ELF-1 (cell line): ENCODE results near the gene ABCA12.
"Not testable (repeated sequence)": the region's sequence is repeated elsewhere in the genome, so short reads cannot be mapped to it uniquely, and the experiment has no call there.

Source experiments
- DNase-seq: peaks from one replicate; pipeline ENCODE4 v3.0.0-alpha.2; 2016; ENCODE audit warnings: low read depth, low spot score

ABCA12 gene, protein sequence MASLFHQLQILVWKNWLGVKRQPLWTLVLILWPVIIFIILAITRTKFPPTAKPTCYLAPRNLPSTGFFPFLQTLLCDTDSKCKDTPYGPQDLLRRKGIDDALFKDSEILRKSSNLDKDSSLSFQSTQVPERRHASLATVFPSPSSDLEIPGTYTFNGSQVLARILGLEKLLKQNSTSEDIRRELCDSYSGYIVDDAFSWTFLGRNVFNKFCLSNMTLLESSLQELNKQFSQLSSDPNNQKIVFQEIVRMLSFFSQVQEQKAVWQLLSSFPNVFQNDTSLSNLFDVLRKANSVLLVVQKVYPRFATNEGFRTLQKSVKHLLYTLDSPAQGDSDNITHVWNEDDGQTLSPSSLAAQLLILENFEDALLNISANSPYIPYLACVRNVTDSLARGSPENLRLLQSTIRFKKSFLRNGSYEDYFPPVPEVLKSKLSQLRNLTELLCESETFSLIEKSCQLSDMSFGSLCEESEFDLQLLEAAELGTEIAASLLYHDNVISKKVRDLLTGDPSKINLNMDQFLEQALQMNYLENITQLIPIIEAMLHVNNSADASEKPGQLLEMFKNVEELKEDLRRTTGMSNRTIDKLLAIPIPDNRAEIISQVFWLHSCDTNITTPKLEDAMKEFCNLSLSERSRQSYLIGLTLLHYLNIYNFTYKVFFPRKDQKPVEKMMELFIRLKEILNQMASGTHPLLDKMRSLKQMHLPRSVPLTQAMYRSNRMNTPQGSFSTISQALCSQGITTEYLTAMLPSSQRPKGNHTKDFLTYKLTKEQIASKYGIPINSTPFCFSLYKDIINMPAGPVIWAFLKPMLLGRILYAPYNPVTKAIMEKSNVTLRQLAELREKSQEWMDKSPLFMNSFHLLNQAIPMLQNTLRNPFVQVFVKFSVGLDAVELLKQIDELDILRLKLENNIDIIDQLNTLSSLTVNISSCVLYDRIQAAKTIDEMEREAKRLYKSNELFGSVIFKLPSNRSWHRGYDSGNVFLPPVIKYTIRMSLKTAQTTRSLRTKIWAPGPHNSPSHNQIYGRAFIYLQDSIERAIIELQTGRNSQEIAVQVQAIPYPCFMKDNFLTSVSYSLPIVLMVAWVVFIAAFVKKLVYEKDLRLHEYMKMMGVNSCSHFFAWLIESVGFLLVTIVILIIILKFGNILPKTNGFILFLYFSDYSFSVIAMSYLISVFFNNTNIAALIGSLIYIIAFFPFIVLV (N-terminal part only)

DNA sequence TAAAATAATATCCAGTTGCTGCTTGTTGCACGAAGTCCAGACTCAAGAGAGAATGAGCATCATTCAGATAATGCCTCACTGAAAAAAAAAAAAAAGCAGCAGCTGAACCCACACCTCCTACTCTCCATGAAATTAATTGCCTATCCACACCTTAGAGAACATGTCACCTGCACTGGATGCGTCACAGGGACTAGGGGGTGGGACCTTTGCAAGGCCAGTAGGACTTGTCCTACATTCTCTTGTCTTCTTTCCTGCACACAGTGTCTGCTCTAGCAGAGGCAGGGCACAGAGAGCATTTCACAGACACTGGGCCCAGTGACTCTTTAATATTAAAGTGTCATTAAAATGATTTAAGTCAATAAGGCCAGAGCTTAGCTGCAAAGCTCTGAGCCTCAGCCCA lies at the start of gene ABCA12:
ABCA12 (minus strand) TSS at position 148 of the 400 bp plus-strand sequence. CDS start 418 bp downstream, outside the sequence.
- DNase-seq, result no peak

DNA sequence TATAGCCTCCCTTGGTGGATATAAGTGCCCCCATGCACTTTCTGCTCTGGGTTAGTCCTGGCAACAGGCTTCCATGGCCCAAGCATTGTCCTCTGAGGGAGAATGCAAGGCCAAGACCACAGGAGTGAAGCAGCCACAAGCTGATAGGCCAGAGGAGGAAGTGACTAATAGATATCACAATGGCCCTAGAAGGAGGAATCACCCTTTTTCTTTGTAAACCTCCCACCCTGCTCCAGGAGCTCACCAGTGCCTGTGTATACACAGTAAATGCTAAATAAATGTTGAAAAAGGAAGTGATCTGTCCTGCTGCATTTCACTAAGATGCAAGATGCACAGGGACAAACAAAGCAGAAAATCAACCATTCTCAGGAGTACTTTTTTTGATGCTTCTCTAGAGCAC lies 49.7 kb upstream of the ABCA12 start:
- DNase-seq, result no peak

DNA sequence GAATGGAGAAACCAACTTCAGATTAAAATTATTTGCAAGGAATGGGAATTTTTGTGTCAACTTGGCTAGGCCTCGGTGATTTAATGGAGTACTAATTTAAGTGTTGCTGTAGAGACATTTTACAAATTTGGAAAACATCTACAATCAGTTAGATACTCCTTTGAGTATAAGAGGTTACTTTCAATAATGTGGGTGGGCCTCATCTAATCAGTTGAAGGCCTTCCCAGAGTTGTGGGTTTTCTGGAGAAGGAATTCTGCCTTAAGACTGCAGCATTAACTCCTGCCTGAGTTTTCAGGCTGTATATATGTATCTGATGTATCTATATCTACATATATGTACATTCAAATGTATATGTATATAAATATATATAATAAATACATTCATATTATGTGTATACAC lies 47.6 kb upstream of the ABCA12 start:
- no peak for DNase-seq

DNA sequence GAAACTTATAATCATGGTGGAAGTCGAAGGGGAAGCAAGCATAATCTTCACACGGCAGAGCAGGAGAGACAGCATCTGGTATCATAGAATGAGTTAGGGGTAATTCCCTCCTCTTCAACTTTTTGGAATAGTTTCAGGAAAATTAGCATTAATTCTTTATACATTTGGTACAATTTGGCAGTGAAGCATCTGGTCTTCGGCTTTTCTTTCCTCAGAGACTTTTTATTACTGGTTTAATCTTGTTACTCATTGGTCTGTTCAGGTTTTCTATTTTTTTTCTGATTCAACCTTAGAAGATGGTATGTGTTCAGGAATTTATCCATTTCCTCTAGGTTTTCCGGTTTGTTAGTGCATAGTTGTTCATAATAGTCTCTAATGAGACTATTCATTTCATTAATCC lies 39.7 kb upstream of the ABCA12 start:
- DNase-seq, result no peak

DNA sequence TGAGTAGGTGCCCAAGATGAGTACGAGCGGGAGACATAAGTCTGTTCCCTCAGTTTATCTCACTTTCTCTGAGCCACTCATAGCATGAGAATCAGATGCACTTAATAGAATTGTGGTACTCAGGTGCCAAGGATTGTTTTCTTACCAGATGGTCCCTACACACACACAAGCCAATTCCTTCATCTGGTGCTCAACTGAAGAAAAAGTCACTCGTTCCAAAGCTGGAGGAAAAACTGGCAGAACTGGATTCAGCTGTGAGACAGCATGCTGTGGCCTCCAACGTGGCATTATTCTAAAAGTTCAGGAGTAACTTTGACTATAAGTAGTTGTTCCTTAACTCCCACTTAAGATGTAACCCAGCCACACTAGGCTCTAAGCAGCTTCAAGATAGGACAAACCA lies 33.4 kb upstream of the ABCA12 start:
- peak; percentile 1 for DNase-seq

DNA sequence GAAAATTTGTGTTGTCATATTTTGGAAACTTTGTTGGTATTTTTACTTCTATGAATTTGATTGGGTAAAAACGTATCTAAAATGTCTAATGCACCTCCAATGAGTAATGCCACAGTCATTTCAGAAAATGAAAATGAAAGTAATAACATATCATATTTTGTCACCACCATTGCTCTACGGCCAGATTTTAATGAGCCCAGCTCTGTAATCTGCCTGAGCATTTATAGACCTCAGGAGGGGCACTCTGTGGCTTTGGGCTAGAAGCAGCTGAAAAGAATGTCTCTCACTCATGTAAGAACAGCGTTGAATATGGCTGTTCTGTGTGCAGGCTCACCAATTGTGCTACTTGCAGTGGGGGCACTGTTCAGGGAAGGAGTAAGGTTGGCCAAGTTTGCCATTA lies 32.7 kb upstream of the ABCA12 start:
- no peak for DNase-seq

DNA sequence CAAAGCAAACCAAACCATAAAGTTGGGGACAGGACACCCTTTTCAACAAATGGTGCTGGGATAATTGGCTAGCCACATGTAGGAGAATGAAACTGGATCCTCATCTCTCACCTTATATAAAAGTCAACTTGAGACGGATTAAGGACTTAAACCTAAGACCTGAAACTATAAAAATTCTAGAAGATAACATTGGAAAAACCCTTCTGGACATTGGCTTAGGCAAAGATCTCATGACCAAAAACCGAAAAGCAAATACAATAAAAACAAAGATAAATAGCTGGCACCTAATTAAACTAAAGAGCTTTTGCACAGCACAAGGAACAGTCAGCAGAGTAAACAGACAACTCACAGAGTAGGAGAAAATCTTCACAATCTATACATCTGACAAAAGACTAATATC lies 28.1 kb upstream of the ABCA12 start:
- not testable (repeated sequence) for DNase-seq

DNA sequence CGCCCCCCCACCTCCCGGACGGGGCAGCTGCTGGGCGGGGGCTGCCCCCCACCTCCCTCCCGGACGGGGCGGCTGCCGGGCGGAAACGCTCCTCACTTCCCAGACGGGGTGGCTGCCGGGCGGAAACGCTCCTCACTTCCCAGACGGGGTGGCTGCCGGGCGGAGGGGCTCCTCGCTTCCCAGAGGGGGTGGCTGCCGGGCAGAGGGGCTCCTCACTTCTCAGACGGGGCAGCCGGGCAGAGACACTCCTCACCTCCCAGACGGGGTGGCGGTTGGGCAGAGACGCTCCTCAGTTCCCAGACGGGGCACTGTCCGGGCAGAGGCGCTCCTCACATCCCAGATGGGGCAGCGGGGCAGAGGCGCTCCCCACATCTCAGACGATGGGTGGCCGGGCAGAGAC lies 24.9 kb upstream of the ABCA12 start:
- DNase-seq, result not testable (repeated sequence)

DNA sequence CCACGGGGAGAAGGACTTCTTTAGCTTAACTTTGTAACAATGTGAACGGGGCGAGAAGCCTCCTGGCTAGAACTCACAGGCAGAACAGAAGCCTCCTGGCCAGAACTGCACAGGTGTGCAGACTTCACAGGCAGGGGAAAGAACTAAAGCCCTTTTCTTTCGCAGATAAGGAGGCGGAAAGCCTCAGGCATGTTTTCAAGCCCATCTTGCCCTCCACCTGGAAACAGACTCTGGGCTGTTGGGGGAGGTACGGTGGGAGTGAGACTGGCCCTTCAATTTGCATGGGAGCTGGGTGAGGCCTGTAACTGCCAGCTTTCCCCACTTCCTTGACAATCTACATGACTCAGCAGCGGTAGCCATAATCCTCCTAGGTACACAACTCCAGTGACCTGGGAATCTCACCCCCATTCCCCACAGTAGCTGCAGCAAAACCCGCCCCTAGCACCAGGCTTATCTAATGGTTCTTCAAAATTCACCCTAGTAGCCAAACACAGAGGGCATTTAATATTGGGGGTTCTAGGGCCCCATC lies 22.9 kb upstream of the ABCA12 start:
- peak; percentile 78 for DNase-seq

DNA sequence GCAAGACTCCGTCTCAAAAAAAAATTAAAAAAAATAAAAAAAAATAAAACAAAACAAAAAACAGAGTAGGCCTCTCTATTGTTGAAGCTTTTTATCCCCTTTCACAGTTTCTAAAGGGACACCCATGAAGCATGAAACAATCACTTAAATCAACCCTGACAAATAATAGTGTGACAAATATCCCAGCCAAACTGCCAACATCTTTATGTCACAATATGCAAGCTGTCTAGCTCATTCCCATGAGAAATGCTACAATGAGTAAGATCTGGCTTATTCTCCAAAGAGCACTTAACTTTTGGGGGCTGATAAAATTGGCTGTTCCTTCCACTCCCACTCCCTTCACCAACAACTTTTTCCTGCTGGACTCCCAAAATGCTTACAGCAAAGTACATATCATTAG lies 21.7 kb upstream of the ABCA12 start:
- no peak for DNase-seq

DNA sequence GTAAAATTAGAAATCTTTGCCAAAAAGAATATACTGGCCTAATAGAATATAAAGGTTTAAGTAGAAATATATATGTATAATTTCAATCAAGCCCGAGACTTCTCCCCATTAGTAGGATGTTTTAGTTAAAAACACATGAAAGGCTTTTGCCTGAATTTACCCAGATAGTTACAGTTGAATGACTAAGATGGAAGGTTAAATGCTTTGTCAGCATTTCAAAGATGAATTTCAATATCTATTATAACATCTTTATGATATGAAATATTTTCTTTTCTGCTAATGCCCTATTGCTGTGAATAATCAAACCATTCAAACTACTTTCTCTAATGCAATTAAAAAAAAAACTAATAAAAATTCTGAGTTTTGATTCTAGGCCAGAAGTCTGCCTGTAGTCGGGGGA lies 18.0 kb upstream of the ABCA12 start:
- DNase-seq, result no peak

DNA sequence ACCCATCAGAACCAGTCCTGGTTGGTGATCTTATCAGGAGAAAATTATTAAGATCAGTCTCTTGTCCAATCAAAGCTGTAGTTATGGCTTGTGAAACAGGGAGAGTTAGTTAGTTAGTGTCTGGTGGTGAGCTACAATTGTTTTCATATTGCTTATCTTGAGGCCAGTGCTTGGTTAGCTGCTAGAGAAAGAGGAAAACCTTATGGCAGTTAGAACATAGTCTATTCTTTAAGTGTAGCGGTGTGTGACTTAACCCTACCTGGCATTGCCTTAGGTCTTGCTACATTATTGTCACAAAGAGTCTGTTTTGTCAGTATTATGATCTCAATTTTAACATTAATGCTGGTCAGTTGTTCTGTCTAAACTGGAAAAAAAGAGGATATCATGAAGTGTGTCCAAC lies 11.5 kb upstream of the ABCA12 start:
- DNase-seq, result no peak

DNA sequence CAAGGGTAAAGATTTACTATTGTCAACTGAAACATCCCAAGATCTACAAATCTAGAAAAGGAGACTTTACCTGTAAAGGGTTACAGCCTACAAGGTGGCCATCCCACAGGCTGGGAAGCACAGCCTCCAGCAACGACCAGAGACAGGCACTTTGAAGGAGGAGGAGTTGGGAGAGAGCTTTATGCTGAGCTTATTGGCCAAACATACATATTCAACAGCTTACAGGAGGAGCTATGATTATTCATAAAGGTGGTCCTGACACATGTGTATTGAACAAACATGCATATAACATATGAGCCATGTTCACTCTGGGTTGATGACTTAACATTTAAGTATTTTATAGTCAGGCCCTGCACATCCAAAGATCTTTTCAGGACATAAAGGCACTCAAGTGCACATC lies 11.1 kb upstream of the ABCA12 start:
- no peak for DNase-seq

DNA sequence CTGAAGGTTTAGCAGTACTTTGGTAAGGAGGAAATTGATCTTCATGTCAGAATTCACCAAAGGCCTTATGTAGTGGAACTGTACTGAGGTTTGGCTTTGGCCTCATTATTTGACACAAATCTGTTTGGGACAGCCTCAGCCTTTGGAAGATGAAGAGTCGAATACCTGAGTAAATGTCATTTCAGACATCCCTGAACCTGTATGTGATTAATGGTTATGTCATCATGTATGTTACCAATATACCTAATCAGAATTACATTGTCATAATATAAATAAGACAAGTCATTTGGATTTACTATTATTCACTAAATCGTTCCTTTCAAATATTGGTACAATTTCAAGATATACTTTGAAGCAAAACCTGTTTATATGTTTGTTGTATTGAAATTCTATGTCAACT lies 10.6 kb upstream of the ABCA12 start:
- DNase-seq, result no peak

DNA sequence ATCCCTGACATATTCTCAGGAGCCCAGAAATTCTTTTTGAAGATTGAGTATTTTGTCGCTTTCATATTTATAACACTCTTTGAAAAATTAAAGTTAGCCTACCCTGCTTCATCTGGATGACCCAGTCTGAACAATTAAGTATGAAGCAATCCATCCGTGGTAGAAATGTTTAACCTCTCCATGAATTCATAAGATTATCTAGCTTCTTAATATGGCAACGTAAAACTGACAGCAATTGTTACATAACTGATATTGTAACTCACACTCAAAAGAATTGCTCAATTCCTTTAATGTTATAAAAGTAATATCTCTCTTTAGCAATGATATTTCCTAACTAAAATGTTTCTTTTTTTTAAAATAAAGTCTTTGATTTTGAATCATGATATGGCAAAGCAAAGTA lies 7.2 kb upstream of the ABCA12 start:
- no peak for DNase-seq

DNA sequence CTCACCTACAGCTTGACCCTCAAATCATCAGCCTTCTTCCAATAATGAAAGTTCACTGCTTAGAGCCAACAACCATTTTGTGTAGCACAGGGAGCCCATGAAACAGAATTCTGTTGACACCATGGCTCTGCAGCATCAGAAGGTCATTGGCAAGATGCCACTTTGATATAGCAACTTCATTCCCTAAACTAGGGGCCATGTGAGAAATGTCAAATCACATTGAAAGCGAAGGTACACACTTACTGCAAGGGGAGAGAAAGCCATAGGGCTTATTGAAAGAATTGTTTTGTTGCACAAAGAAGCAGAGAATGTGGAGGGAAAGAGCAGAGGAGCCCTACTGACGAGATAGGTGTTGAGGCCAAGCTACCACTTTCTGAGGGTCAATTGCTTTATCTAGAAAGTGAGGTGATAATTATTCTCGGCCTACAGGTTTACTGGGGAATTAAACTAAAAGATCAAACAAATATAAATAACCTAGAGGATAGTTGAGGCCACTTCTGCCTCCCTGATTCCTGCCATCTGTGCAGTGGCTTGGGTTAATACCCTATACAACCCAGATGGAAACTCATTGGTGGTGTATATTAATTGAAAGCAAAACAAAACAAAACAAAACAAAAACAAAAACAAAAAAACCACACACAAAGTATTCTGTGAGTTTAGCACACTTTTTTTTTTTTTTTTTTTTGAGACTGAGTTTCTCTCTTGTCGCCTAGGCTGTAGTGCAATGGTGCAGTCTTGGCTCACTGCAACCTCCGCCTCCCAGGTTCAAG lies 5.9 kb upstream of the ABCA12 start:
- DNase-seq, result no peak

DNA sequence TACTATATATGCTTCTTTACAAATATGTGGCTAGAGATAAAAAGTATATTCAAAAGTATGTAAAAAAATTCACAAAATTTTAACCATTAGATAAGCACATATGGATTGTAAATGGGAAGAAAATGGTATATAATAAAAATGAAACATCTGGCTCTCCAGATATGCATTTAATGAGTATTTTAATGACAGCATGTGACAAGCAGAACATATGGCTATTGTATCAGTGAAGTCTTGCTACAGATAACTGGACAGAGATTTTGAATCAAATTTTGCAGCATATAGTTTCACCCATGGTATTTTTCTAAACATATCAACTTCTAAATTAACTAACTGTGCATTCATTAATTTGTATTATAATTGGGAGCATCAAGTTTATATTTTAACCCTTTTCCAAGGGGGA lies 5.0 kb upstream of the ABCA12 start:
- DNase-seq, result no peak

DNA sequence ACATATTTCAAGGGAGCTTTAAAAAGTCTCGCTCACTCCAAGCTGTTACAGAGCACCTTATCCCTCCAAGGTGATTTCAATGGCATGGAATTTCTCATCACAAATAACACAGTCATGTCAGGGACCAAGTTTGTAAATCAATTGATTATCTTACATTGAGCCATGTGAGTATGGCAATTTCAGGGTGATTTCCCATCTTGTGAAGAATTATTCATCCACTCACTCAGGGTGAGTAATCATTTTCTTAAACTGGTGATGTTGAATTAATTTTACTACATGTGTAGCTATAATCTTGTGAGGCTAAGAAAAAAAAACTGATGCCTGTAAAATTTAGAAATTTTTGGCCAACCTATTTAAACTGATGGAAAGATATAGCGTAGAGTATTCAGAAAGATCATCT lies 3.3 kb upstream of the ABCA12 start:
- no peak for DNase-seq

DNA sequence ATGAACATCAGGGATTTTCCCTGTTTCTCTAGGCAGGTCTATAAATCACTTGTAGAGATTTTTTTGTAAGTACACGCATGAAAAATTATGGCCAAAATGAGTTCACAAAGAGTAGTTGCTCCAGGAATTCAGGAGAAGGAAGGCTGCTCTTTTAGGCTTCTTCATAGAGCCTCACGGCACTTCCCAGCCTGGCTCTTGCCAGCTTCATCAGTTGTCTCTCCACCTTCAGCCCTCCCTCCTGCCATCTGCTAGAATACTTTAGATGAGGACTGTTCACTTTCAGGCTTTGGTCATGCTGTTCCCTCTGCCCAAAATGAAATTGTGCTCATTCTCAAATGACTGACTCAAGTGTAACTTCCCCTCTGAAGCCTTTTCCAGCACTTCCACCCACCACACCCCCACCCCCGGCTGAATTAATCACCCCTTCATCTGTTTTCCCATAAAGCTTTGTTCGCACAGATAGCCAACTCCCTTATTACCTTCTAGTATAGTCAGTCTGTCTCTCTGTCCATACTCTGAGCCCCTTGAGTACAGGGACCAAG lies 1.8 kb upstream of the ABCA12 start:
- no peak for DNase-seq

DNA sequence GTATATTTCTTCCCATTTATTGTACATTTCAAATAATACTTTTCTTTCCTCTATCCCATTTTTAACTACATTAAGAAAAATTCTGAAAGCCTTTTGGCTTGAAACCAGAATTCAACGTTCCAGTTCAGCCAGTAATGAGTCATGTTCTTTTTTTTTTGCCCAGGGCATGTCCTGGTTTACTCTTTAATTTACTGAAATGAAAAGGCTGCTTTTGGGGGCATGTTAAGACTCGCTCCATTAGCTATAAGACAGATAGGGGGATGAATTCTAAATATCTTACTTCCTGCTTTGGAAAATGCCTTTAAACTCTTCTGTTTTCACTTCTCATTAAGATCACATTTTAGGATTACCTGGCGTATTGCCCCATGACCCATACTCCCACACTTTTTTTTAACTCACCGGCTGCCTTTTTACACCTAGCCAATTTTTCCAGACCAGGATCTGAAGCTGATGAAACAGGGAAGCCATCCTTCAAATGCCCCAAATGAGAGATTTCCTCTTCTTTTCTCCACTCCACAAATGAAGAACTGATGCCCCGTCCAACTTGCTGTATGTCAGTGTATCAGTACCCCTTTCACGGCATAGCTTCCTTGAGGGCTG lies 585 bp downstream of the ABCA12 start:
- DNase-seq, result no peak

DNA sequence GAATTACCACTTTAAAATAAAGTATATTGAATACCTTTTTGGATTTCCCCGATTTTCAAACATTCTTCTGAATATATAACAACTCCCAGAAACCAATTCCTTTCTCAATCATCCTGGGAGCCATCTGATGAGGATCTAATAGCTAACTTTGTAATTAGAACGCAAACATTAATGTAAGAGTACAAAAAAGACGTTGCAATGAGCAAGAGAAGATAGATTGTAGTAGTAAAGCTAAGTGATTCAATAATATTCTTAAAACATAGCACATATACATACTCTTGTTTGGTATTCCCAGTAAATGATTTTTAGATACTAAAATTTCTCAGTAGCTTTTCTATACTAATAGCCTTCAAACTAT lies 1.1 kb downstream of the ABCA12 start:
- DNase-seq, result no peak
